HEK293T (cell line): ENCODE results near the gene MYH7.

Source experiments
- CTCF ChIA-PET: fragments of 350-600 bp; formaldehyde crosslinking; extraction: SDS; loops from one replicate; lab custom pipeline; 2021; ENCODE audit warnings: antibody characterized with exemption, inconsistent platforms; lab: Yijun Ruan, JAX
- POLR2A ChIA-PET: fragments of 350-600 bp; formaldehyde crosslinking; extraction: SDS; loops from one replicate; lab custom pipeline; 2020; ENCODE audit warnings: antibody characterized with exemption, inconsistent platforms; lab: Yijun Ruan, JAX
- DNase-seq: peaks from one replicate; pipeline ENCODE4 v3.0.0; 2012; ENCODE audit warnings: mixed read lengths; ENCODE audit errors: extremely low spot score
- ARNT ChIP-seq: fragments of 450-650 bp; IDR thresholded peaks from 2 replicates; pipeline ENCODE4 v1.6.1; 2017; ENCODE audit warnings: mild to moderate bottlenecking
- BHLHE40 ChIP-seq: fragments of 450-650 bp; IDR thresholded peaks from 2 replicates; pipeline ENCODE4 v1.6.1; 2016; ENCODE audit warnings: mild to moderate bottlenecking, moderate library complexity, borderline replicate concordance
- CTBP1 ChIP-seq: fragments of 450-650 bp; IDR thresholded peaks from 2 replicates; pipeline ENCODE4 v1.6.1; 2016; ENCODE audit warnings: borderline replicate concordance
- ELF4 ChIP-seq: fragments of 450-650 bp; IDR thresholded peaks from 2 replicates; pipeline ENCODE4 v1.6.1; 2017; ENCODE audit warnings: antibody characterized with exemption
- FOXA1 ChIP-seq: fragments of 450-650 bp; IDR thresholded peaks from 2 replicates; pipeline ENCODE4 v1.6.1; 2016; ENCODE audit warnings: mild to moderate bottlenecking
- FOXK2 ChIP-seq: fragments of 450-650 bp; IDR thresholded peaks from 2 replicates; pipeline ENCODE4 v1.6.1; 2016; ENCODE audit warnings: mild to moderate bottlenecking
- FOXM1 ChIP-seq: fragments of 450-650 bp; IDR thresholded peaks from 2 replicates; pipeline ENCODE4 v1.6.1; 2017; ENCODE audit warnings: mild to moderate bottlenecking, borderline replicate concordance
- HDGF ChIP-seq: fragments of 450-650 bp; IDR thresholded peaks from 2 replicates; pipeline ENCODE4 v1.6.1; 2017; ENCODE audit warnings: antibody characterized with exemption, borderline replicate concordance
- L3MBTL2 ChIP-seq: fragments of 450-650 bp; conservative IDR thresholded peaks from 2 replicates; pipeline ENCODE4 v1.6.1; 2016; ENCODE audit warnings: mild to moderate bottlenecking
- LEF1 ChIP-seq: fragments of 450-650 bp; IDR thresholded peaks from 2 replicates; pipeline ENCODE4 v1.6.1; 2017; ENCODE audit warnings: mild to moderate bottlenecking, borderline replicate concordance
- NFRKB ChIP-seq: fragments of 450-650 bp; IDR thresholded peaks from 2 replicates; pipeline ENCODE4 v1.6.1; 2016; ENCODE audit warnings: mild to moderate bottlenecking, moderate library complexity
- SP1 ChIP-seq: fragments of 450-650 bp; IDR thresholded peaks from 2 replicates; pipeline ENCODE4 v1.6.1; 2017
- SUZ12 ChIP-seq: fragments of 450-650 bp; IDR thresholded peaks from 2 replicates; pipeline ENCODE4 v1.6.1; 2016; ENCODE audit warnings: mild to moderate bottlenecking
- TARDBP ChIP-seq: fragments of 450-650 bp; IDR thresholded peaks from 2 replicates; pipeline ENCODE4 v1.6.1; 2016
- ZNF384 ChIP-seq: fragments of 450-650 bp; IDR thresholded peaks from 2 replicates; pipeline ENCODE4 v1.6.1; 2016
- TF ChIP-seq, protein P1 (sequence below): fragments of 450-650 bp; IDR thresholded peaks from 2 replicates; pipeline ENCODE4 v1.6.1; 2016

The MYH7 gene

DNA sequence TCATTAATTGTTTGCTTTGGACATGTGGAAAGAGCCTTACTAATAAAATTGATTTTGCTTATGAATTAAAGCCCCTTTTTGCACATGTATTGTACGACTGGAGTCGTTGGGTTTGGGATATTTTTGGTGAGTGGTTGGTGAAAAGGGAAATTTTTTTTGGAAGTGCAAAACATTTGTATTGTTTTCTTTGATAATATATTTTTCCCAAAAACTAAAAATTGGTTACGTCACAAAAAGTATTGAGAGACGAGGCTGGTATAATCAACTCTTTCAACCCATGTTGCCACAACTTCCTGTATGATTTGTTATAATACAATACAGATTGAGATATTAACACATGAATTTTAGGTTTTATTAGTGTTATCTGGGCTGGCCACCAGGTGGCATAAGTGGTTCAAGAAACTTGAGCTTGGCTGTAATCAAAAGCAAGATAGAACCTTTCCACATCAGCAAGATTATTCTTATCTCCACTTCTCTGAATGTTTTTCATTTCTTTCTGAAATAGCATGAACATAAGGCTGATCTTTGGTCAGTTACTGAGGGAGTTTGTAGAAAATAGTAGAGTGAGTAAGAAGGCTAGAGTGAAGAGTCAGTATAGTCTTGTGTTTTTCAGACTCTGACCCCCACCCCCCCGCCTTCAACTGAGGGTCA is 42.8 kb upstream of the MYH7 start:
- TF ChIP-seq, protein P1, sequence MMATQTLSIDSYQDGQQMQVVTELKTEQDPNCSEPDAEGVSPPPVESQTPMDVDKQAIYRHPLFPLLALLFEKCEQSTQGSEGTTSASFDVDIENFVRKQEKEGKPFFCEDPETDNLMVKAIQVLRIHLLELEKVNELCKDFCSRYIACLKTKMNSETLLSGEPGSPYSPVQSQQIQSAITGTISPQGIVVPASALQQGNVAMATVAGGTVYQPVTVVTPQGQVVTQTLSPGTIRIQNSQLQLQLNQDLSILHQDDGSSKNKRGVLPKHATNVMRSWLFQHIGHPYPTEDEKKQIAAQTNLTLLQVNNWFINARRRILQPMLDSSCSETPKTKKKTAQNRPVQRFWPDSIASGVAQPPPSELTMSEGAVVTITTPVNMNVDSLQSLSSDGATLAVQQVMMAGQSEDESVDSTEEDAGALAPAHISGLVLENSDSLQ: no peak
- TF ChIP-seq SP1 (no peak), CTBP1 (no peak), ARNT (no peak), L3MBTL2 (no peak), SUZ12 (no peak), TARDBP (no peak), FOXK2 (no peak)
- POLR2A ChIA-PET: interaction anchor here (0.5 to 1.5 kb wide), 6 partner anchors 10 to 88 kb away, joined by 3 to 11 read pairs (median 4); no protein-coding TSS in a partner anchor
- peak; percentile 47 for DNase-seq
- CTCF ChIA-PET: interaction anchor here (0.6 to 5.6 kb wide), 17 partner anchors 8 to 1130 kb away, joined by 3 to 53 read pairs (median 3); partner anchors contain the start of gene AP1G2

DNA sequence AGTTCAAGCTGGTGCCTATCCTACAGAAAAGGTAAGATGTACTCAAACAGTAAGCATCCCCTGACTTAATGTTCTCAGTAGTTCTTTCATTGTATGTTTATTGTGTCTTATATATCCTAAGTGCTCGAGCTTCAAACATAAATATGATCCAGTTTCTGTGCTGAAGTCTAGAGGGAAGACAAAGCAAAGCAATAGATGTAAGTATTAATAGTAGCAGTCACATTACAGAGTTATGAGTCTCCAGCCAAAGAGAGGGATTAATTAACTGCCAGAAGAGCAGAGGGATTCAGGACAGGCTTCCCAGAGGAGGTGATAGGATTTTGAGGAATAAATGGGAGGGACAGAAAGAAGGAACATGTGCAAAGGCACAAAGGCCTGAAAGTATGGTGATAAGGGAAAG is 35.5 kb upstream of the MYH7 start:
- POLR2A ChIA-PET: no interaction called here

DNA sequence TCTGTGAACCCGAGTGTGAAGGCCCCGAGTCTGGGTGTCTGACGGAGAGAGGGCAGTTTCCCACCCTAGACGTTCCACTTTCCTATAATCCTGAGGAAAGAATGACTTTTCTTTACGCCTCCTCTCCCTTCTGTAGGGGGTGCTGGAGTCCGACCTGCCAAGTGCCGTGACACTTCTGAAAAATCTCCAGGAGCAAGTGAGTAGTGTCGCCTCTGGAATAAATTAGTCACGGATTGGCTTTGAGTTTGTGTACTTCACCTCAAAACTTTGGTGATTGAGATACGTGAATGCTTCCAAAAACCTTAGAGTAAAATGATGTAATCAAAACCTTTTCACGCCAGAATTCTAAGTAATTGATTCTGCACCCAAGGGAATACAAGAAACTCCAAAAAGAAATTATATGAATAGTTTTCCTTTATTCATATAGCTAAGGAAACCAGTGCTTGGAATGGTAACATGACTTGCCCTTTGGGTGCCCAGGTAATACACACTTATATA is 34.5 kb upstream of the MYH7 start:
- no peak for DNase-seq
- TF ChIP-seq, protein P1: no peak
- TF ChIP-seq ARNT (no peak), FOXA1 (no peak), SP1 (no peak), LEF1 (no peak), HDGF (no peak), FOXK2 (no peak), ZNF384 (no peak), CTBP1 (no peak), BHLHE40 (no peak), FOXM1 (no peak), ELF4 (no peak), TARDBP (no peak), L3MBTL2 (no peak), NFRKB (no peak), SUZ12 (no peak)
- CTCF ChIA-PET: no interaction called here
- POLR2A ChIA-PET: interaction anchor here (1.0 to 1.1 kb wide), 2 partner anchors 12 to 82 kb away, joined by 3 to 4 read pairs; partner anchors contain the start of gene ZFHX2

More for the DNA sequence above, 35.5 kb upstream of the MYH7 start:
- no peak for TF ChIP-seq CTBP1
- no peak for TF ChIP-seq ELF4
- no peak for TF ChIP-seq NFRKB
- no peak for TF ChIP-seq SUZ12
- TF ChIP-seq ZNF384: no peak
- no peak for TF ChIP-seq FOXM1
- TF ChIP-seq FOXK2: no peak
- no peak for TF ChIP-seq HDGF
- no peak for TF ChIP-seq L3MBTL2
- TF ChIP-seq LEF1: no peak
- TF ChIP-seq SP1: no peak
- TF ChIP-seq, protein P1: no peak
- TF ChIP-seq ARNT: no peak
- no peak for TF ChIP-seq FOXA1
- CTCF ChIA-PET: no interaction called here
- no peak for DNase-seq

DNA sequence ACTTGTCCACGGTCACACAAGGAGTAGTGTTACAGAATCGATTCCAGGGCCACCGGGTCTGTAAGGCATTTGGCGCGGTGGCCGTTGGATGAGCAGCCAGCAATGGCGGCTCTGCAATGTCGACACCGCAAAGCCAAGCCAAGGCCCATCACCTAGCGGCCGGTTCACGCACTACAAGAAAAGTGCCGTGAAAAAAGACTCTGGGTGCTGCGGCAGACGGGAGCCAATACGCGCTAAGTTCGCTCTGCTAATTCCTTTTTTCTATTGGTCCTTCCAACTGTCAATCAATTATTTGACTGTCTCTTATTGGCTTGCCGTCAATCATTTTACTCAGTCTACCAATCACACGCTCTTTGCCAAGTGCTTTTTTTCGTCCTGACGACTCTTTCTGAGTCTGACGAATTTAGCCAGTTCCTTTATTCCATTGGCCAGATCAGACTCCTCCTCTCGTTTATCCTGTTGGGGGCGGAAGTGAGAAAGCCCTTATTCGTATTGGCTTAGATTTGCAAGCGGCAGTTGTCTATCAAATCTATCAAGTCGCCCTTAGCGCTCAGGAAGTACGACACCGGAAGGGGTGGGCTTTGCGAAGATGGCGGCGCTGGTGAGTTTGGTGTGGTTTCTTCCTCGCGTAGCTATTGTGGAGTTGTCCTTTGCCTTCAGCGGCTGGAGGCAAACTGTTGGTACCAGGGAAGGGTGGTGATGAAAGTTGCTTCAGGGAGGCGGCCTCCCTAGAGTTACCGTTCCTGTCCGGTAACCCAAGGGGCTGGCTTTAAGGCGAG is 33.9 kb upstream of the MYH7 start, which contains the start of gene NGDN:
TSS of gene NGDN (plus strand) at position 577 of the 779 bp plus-strand sequence. CDS start at position 590, 13 bp downstream.
- TF ChIP-seq FOXM1 (no peak), FOXA1 (no peak), NFRKB (peak; percentile 68), ELF4 (peak; percentile 52), HDGF (no peak), ZNF384 (peak; percentile 92), FOXK2 (no peak)
- TF ChIP-seq, protein P1: peak; percentile 100
- ChIA-PET CTCF (no interaction called here), POLR2A (interaction anchor here (0.6 to 1.1 kb wide), 3 partner anchors 13 to 95 kb away, joined by 3 to 4 read pairs (median 3); partner anchors contain the start of gene ZFHX2)
- peak; percentile 94 for DNase-seq

DNA sequence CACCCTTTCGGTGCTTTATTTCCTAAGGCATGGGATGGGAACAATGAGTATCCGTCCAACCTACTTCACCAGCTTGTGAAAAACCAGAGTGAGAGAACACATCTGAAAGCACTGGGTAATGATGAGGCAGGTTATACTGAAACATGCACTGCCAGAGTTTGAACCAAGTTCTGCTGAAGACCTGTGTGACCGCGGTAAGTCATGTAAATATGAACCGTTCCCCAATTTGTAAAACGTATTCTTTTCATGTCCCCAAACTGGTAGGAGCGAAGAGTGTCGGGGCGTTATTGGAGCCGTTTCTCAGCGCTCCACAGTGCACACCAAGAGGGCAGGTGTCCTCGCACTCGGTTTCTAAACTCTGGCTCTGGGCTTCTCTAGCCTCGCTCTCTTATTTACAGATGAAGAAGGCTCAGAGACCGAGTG is 33.3 kb upstream of the MYH7 start:
- CTCF ChIA-PET: no interaction called here

More for the DNA sequence above, 33.3 kb upstream of the MYH7 start:
- TF ChIP-seq ELF4 (no peak), L3MBTL2 (0 out of 2 replicates have a peak, but pooled peaks have one; percentile 61)
- POLR2A ChIA-PET: interaction anchor here (0.6 to 1.2 kb wide), 4 partner anchors 10 to 91 kb away, joined by 3 read pairs; no protein-coding TSS in a partner anchor
- no peak for DNase-seq
